HG02610 (cell line): ENCODE data around the gene EXOC6B.
A peak's percentile ranks its signal among the peaks of the same experiment; 100 is the strongest.

ENCODE experiments used
- ATAC-seq: cut with Tn5 transposase; IDR thresholded peaks from one replicate; pipeline ENCODE4 v1.9.1; 2021; ENCODE audit warnings: mild to moderate bottlenecking, moderate library complexity; ENCODE audit not compliant: unreplicated experiment

Gene EXOC6B

DNA sequence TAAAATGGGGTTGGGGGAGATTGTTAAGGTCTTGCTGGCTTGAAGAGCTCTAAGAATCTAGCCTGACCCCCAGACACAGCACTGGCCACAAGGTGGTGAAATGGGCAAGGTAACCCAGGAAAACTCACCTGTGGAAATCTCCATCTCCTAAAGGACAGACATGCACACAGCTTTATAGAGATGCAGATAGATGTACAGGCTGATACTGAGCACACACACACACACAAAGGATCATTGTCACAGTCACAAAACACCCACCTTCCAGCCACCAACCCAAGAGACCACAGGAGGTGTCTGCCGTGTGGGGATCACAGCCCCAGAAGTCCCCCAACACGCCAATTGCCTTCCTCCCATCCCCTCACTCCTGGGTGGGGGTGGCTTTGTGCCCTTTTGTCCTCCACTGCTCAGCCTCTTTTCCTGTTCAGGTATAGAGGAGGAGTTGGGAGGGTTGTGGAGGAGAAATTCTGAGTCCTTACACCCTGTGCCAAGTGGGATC lies 674.9 kb downstream of the EXOC6B start:
- no peak for ATAC-seq

DNA sequence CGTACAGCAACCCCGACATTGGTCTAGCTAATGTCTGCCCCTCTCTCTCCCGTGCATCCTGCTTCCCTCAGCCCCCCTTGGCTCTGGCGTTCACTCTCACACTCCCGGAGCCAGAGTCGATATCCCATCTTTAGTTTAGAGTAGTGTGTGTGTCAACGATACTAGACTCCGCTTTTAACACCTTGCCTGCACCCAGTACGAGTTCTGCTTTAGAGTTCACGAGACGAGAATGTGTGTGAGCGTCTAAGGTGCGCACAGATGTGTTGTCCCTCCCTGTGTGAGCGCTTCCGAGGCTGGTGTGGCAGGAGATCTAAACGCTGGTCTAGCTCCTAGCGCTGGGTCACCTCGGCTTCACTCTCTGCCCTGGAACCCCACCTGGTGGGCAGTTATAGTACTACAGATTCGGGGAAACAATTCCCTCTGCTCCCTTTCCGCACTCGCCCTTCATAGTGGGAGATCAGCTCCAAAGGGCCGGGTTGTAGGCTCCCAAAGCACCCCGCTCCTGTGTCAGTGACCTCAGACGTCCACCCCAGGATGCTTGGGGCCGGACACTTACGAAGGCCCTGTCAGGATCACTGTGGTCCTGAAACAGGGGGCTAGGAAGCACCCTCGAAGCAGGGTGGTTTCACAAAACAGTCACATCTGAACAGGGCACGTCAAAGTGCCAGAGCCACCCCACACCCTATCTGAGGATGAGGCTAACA lies 675.5 kb downstream of the EXOC6B start:
- peak; percentile 65 for ATAC-seq

DNA sequence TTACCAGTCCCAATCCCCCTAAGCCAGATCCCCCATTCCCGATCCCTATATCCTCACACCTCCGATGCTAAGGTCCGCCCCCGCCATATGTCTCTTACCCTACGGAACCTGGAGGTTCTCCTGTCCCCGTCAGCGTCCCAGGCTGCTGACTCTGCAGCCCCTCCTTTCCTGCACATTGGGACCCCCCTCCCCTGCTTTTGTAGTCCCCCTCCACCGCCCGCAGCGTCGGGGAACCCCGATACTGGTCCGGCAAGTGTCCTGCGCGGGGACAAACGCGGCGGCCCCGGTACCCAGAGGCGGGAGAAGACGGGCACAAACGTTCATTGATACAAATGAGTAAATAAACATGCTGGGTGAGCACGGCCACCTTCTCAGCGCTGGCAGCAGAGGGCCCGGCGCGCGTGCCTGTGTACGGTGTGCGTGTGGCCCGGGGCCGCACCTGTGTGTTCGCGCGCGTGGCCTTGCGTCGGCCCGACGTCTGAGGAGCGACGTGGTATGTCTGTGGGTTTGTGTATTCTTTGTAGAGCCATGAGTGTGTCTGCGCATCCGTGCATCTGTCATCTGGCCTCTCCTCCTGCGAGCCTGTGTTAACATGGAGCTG lies 676.2 kb downstream of the EXOC6B start:
- ATAC-seq, result no peak

- no peak for ATAC-seq
Observed at GRCh38 chr2:72148837-72149555, 676.8 kb downstream of the EXOC6B start.

DNA sequence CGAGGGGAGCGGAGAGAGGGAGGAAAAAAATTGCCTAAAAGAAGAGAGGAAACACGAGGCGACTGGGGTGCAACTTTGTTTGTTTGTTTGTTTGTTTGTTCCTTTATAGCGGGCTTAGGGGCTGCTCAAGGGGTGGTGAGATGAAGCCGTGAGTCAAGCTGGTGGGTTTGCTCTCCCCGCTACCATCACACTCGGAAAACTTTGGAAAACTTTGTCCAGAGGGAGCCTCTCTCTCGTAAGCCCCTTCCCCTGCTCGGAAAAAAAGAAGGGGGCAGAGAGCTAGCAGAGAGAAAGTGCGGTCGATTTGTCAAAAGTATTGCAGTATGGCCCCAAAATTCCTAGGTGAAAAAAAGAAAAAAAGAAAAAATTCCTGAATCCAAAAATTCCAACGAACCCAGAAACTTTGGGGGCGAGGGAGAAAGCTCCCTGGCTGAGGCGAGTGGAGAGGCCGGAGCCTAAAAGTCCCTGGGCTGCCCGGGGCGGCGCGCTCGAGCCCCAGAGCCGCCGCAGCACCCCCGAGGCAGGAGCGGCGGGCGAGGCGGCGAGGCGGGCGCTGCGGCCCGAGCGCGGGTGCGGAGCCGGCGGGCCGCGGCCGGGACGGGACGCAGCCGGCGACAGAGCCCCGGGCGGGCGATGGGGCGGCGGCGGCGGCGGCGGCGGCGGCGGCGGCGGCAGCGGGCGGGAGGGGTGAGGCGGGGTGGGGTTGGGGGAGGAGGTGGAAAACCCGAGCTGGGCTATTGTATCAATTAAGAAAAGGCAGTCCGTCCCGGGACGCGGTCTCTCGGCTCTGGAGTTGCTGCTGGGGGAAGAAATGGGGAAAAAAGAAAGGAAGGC lies 677.6 kb downstream of the EXOC6B start:
- ATAC-seq, result no peak

DNA sequence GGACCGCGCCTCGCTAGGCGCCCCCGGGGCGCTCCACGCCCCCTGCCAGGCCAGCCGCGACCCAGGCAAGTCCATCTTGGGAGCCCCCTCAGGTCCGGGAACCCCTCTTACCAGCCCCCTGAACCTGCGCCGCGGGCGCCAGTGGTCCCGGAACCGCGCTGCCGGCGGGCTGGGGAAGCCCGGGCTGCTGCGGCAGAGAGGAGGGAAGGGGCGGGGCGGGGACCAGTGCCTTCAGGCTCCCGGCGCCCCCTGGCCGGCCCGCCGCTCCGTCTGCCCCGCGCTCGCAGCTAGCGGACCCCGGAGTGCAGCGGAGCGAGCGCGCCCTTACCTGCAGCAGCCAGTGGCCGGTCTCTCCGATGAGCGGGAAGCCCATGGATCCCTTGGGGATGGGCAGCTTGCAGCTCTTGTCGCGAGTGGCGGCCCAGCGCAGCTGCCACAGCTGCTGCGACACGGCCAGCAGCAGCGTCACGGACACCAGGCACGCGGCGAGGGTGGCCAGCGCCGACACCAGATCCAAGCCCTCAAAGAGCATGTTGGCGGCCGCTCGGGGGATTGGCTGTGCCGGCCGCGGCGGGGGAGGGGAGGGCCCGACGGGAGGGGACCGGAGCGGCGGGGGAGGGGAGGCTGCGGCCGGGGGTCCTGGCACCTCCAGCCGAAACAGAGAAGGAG lies 678.4 kb downstream of the EXOC6B start, which contains the start of gene CYP26B1:
Gene CYP26B1 (minus strand): TSS at position 560 of the 669 bp plus-strand sequence. CDS start 28 bp downstream, at position 532.
- ATAC-seq, result no peak

GRCh38 chr2:72146347-72147302 lies 679.2 kb downstream of the EXOC6B start:
- ATAC-seq, result no peak

DNA sequence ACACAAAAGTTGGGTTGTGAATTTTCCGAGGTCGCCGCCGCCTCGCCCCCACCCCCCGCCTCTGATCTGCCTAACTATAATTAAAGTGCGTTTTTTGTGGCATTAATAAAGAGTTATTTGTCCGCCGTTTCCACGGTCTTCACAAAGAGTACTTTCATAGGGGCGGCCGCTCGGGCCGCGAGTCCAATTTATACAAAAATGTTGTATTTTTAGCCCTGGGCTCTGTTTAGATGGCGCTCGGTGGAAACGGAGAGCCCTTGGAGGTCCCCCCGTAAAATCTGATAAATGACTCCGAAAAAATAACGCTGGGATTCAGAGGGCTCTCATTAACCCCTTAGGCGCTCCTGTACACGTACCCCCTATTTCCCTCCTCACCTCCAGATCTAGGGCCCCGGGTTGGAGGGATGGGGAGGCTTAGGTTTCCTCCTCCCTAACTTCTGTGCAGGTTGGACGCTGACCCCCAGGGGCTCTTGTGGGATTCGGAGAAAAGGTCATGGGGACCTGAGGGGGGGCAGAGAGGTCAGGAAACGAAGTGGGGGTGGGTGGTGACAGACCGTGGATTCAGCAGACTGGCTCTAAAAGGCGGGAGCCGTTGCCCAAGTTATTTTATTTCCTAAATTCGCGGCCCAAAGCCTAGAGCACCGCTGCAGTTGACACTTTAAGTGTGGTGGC lies 680.0 kb downstream of the EXOC6B start:
- no peak for ATAC-seq

GRCh38 chr2:72145289-72145657 lies 680.6 kb downstream of the EXOC6B start:
- no peak for ATAC-seq

DNA sequence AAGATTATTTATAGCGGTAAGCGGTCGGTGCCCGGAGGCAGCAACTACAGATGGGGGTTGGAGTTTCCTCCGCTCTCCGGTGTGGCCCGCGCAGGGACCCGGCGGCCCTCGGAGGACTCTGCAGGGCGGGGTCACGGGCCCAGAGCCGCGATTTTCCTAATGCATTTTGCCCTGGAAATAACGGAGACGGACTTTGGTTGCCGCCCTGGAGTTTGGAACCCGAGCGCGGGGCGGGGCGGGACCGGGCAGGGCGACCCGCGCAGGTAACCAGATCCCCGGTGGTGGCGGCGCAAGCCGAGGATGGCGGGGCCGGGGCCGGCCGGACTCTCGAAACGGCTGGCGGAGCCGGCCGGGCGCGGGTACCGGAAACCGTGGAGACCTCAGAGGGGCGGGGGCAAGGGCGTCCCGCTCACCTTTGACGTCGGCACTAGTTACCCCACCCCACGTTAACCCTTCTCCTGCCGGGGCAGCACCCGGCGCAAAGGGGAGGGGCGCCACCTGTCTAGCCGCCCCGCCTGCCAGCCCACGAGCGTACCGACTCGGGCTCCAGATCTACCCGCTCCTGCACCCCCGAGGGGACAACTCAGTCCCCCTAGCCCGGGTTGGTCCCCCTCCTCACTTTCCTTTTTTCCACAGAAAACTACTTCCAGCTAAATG lies 681.1 kb downstream of the EXOC6B start:
- no peak for ATAC-seq

DNA sequence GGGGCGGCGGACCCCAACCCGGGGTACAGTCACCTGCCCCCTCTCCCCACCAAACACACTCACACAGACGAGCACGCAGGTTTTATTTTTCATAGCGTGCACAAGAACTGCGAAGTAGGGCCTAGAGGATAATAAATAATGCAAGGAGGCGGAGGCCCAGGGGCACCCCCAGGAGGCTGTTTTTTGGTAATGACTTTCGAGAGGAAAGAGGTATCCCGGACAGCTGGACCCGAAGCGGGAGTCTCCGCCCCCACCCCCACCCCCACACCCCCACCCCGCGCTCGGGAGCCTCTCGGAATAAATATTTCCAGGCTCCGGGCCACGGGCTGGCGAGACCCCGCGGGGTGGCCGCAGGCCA lies 681.6 kb downstream of the EXOC6B start:
- no peak for ATAC-seq

DNA sequence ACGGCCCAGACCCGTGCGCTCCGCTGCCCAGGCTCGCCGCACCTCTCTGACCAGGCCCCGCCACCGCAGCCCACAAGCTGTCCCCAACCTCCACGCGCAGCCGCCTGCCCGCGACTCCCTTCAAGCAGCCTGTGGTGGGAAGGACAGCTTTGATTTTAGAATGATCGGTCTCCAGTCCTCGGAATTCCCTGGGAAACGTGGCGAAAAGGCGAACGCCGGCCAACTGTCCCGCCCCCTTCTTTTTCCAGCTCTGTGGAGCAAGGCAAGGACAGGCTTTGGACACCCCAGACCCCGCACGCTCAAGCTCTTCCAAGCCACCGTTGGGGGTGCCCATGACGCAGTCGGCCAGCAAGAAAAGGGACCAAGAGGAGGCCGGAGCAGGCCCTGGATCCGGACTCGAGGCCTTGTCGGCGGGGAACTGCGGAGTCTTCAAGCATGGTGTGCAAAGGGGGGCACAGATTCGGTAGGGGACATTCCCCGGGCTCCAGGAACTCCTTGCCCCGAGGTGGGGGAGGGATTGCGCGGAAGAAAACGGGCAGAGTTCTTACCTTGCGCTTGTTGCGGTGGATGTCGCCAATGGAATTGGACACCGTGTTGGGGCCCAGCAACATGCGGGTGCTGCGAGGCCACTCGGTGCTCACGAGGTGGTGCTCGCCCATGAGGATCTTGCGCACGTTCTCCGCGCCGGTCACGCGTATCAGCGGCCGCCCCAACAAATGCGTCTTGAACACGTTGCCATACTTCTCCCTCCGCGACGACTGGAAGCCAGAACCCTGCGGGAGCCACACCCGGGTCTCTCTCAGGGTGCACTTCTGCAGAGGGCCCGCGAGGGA lies 682.2 kb downstream of the EXOC6B start:
- no peak for ATAC-seq

DNA sequence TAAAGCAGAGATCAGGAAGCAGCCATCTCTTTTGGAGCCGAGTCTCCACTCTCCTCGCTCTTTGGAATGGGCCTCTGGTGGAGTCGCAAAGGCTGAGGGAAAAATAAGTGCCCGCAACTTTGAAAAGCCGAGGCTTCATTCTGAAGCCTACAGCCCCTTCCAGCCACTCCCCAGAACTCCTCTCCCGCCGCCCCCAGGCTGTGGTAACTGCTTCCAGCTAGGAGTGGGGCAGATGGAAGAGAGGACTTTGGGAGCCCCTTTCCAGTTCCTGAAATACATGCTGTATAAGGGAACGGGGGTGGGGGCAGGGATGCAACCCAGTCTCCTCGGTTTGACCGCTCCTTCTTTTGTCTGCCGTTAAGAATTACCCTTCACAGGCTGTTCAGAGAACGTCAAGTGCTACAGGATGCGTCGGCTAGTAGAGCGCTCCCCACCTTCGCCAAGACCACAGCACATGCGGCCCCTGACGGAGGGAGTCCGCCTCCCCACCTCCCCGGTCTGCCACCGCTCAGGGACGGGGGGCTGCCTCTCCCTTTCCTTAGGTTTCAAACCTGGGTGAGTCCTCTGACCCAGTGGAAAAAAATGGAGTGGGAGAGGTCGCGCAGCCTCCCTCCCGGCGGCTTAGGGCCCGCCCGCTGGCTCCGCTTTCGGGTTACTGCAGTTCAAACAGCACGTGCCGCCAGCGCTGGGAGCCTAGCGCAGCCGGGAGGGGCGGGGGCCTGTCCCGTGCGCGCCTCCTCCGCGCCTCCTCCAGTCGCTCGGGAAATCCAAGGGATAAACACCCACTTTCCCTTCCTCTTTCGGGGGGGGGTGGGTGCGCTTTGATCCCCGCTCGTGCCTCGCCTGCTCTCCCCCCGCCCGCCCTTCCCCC lies 683.0 kb downstream of the EXOC6B start:
- ATAC-seq, result no peak

GRCh38 chr2:72141881-72142451 lies 683.9 kb downstream of the EXOC6B start:
- no peak for ATAC-seq

DNA sequence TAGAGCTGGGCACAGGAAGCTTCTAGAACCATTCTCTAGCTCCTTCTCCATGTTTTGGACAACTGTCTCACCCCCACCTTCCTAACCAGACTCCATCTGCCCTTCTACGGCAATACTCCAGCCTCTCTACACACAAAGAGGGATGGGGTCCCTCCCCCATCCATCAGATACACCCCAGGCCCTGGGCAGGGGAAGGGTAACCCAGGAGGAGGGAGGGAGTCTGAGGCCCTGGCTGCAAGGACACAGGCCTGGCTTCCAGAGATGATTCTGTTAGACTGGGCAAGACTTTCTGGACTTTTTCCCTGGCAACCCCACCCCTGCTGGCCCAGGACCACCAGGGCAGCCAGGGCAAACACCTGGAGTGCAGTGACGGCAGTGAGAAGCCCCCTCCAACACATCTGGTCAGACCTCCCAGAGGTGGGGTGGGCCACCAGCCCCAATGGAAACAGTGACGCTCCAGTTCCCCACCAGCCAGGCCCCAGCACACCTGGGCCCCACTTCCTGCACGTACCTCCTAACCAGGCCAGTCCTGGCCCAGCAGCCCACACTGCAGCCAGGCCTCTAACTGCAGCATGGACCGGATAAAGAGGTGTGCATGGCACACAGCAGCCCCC lies 684.7 kb downstream of the EXOC6B start:
- no peak for ATAC-seq

GRCh38 chr2:72140621-72140960 lies 685.2 kb downstream of the EXOC6B start:
- ATAC-seq, result no peak
